GM23248 (cell line): ENCODE results near the gene CELA2A.

Experiments
- EZH2 ChIP-seq: fragments of 200-600 bp; sonication (generic); IDR thresholded peaks from 2 replicates; pipeline ENCODE4 v1.6.1; 2018; ENCODE audit warnings: antibody characterized with exemption, mild to moderate bottlenecking; ENCODE audit not compliant: insufficient read depth, poor library complexity, severe bottlenecking
- EZH2phosphoT487 ChIP-seq: fragments of 200-600 bp; sonication (generic); IDR thresholded peaks from 2 replicates; pipeline ENCODE4 v1.6.1; 2018; ENCODE audit warnings: antibody characterized with exemption, moderate library complexity, mild to moderate bottlenecking, low read depth; ENCODE audit not compliant: insufficient read depth

DNA sequence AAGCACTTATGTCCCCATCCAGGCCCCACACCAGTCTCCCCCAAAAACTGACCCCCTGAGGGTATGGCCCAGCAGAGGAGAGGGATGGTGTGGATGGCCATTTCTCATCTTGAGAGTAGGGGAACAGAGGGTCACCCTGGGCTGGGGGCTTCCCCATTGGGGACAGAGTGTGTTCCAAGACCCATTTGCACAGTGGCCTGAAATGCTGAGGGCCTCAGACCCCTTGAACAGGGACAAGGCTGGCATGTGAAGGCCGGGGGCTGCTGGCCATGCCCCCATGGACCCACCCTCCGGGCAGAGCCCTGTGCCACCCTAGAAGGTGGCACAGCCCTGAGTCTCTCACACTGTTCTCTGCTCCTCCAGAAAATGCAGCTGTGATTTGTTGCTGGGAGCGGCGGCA is 10.3 kb upstream of the CELA2A start:
- TF ChIP-seq EZH2 (no peak), EZH2phosphoT487 (no peak)
